K562 (cell line): ENCODE results near the gene CCT8L2. TPM values are rescaled to one million over a fixed set of nuclear protein-coding genes. Genes with fewer than 3 reads are reported as not detected.

Experiments used
- ARNT ChIP-seq, 2 experiments: fragments of 450-650 bp; IDR thresholded peaks; 2 replicates each; pipeline ENCODE4 v1.6.1; 2016; ENCODE audit warnings: mild to moderate bottlenecking in 1 of 2
- ATF3 ChIP-seq, 2 experiments: fragments of 450-650 bp in 1 of 2; sonication (generic) in 1 of 2; formaldehyde crosslinking in 1 of 2; IDR thresholded peaks in 1 of 2; conservative IDR thresholded peaks in 1 of 2; 2 replicates each; pipeline versions ENCODE4 v1.6.1 to v1.8.1; 2016 to 2023; ENCODE audit warnings: mild to moderate bottlenecking in 2 of 2, moderate library complexity in 2 of 2, inconsistent platforms in 1 of 2, missing genetic modification reagents in 1 of 2
- CEBPG ChIP-seq, 3 experiments: fragments of 200-800 bp in 1 of 3; sonication (Bioruptor generic) in 1 of 3; sonication (generic) in 1 of 3; formaldehyde crosslinking in 1 of 3; IDR thresholded peaks in 2 of 3; conservative IDR thresholded peaks in 1 of 3; 2 replicates each; pipeline versions ENCODE4 v1.6.1 to v1.8.0; 2016 to 2022; ENCODE audit warnings: missing compliant biosample characterization in 2 of 3, missing genetic modification characterization in 2 of 3, mild to moderate bottlenecking in 1 of 3, missing genetic modification reagents in 1 of 3
- CHAMP1 ChIP-seq: fragments of 450-650 bp; IDR thresholded peaks from 2 replicates; pipeline ENCODE4 v1.6.1; 2016; ENCODE audit warnings: mild to moderate bottlenecking
- ETV1 ChIP-seq: fragments of 450-650 bp; conservative IDR thresholded peaks from 2 replicates; pipeline ENCODE4 v1.6.1; 2016; ENCODE audit warnings: missing genetic modification characterization, control low read depth, low read depth, missing compliant biosample characterization
- FOXK1 ChIP-seq: sonication (generic); formaldehyde crosslinking; IDR thresholded peaks from 2 replicates; pipeline ENCODE4 v1.8.0; 2022; ENCODE audit warnings: missing genetic modification reagents, mild to moderate bottlenecking, borderline replicate concordance
- KLF16 ChIP-seq: IDR thresholded peaks from 2 replicates; pipeline ENCODE4 v1.6.1; 2016; ENCODE audit warnings: antibody characterized with exemption
- MCM7 ChIP-seq, 2 experiments: fragments of 450-650 bp; IDR thresholded peaks; 2 replicates each; pipeline ENCODE4 v1.6.1; 2016 to 2018
- MYNN ChIP-seq, 2 experiments: sonication (generic); formaldehyde crosslinking in 1 of 2; IDR thresholded peaks; 2 replicates each; pipeline versions ENCODE4 v1.5.0 to v1.6.1; 2016 to 2020; ENCODE audit warnings: antibody characterized with exemption in 1 of 2, missing genetic modification reagents in 1 of 2
- RNF2 ChIP-seq: sonication (generic); IDR thresholded peaks from 2 replicates; pipeline ENCODE4 v1.6.1; 2016
- USF2 ChIP-seq: sonication (generic); formaldehyde crosslinking; IDR thresholded peaks from 2 replicates; pipeline ENCODE4 v1.5.0; 2020; ENCODE audit warnings: missing genetic modification reagents
- ZNF280A ChIP-seq: fragments of 450-650 bp; IDR thresholded peaks from 2 replicates; pipeline ENCODE4 v1.6.1; 2018; ENCODE audit warnings: mild to moderate bottlenecking, low read depth; ENCODE audit not compliant: partially characterized antibody
- ZNF3 ChIP-seq: fragments of 250-450 bp; sonication (Bioruptor Pico); IDR thresholded peaks from 2 replicates; pipeline ENCODE4 v1.5.0; 2021; ENCODE audit warnings: mild to moderate bottlenecking, moderate library complexity
- ZNF395 ChIP-seq: fragments of 200-800 bp; sonication (Bioruptor generic); IDR thresholded peaks from 2 replicates; pipeline ENCODE4 v1.6.1; 2017; ENCODE audit warnings: missing genetic modification characterization, missing compliant biosample characterization
- ZNF444 ChIP-seq: fragments of 250-450 bp; sonication (Bioruptor Pico); IDR thresholded peaks from 2 replicates; pipeline ENCODE4 v1.4.0; 2020; ENCODE audit warnings: mild to moderate bottlenecking, moderate library complexity
- ZNF695 ChIP-seq: fragments of 450-650 bp; formaldehyde crosslinking; IDR thresholded peaks from 2 replicates; pipeline ENCODE4 v1.4.0; 2020; ENCODE audit warnings: mild to moderate bottlenecking, moderate library complexity
- ZNF699 ChIP-seq: fragments of 250-450 bp; sonication (Bioruptor Pico); IDR thresholded peaks from 2 replicates; pipeline ENCODE4 v1.8.0; 2021; ENCODE audit warnings: mild to moderate bottlenecking, moderate library complexity; ENCODE audit not compliant: insufficient replicate concordance
- ZNF740 ChIP-seq, 3 experiments: fragments of 200-800 bp in 1 of 3; sonication (Bioruptor generic) in 1 of 3; sonication (generic) in 1 of 3; formaldehyde crosslinking in 1 of 3; IDR thresholded peaks; 2 replicates each; pipeline versions ENCODE4 v1.6.1 to v1.8.0; 2016 to 2022; ENCODE audit warnings: mild to moderate bottlenecking in 2 of 3, missing compliant biosample characterization in 2 of 3, missing genetic modification characterization in 2 of 3, missing genetic modification reagents in 1 of 3
- ZNF780A ChIP-seq: fragments of 250-450 bp; sonication (Bioruptor Pico); IDR thresholded peaks from 2 replicates; pipeline ENCODE4 v1.5.0; 2021; ENCODE audit warnings: mild to moderate bottlenecking
- polyA plus RNA-seq, 8 experiments: library from polyadenylated mRNA; depleted of rRNA in 4 of 8; stranded (reverse) in 5 of 8; unstranded in 3 of 8; fragments of >200 nt; fragmentation: Nextera tagmentation in 2 of 8; fragmentation: Illumina TruSeq in 1 of 8; extraction: Ambion mirVana in 2 of 8; extraction: Trizol in 1 of 8; gene quantifications; 2 replicates each; pipeline versions ENCODE4 v1.2.1 to v1.2.3, GENCODE V29; 2011 to 2014; ENCODE audit warnings: inconsistent platforms in 1 of 8, missing spikeins in 1 of 8
- total RNA-seq, 7 experiments: library from RNA; depleted of rRNA in 6 of 7; stranded (reverse); fragments of >200 nt in 6 of 7; fragmentation: Illumina TruSeq in 2 of 7; extraction: Trizol in 2 of 7; gene quantifications; 2 replicates each; pipeline versions ENCODE4 v1.2.1 to v1.2.3, GENCODE V29; 2011 to 2021; ENCODE audit warnings: low replicate concordance in 1 of 7

Gene CCT8L2
- total and polyA plus RNA-seq, 9 of the 15 experiments (the other 6 are each of a cell fraction or from before 2014, with no cell fraction given), result 0.13 TPM; not detected in 8

GRCh38 chr22:16603448-16603768, 10.8 kb upstream of the CCT8L2 start (continued):
- no peak for TF ChIP-seq ZNF740 (CRISPR knock-in tag; IDR thresholded peaks at IDR 0.05)
- no peak for TF ChIP-seq ZNF740 (tag; IDR thresholded peaks at IDR 0.05)
- no peak for TF ChIP-seq KLF16
- TF ChIP-seq USF2 (CRISPR knock-in tag), result no peak
- no peak for TF ChIP-seq ZNF699
- TF ChIP-seq ZNF3 (CRISPR knock-in tag), result no peak
- TF ChIP-seq ZNF280A, result no peak
- TF ChIP-seq ATF3 (IDR thresholded peaks at IDR 0.05), result no peak
- no peak for TF ChIP-seq ATF3 (CRISPR knock-in tag; conservative IDR thresholded peaks at IDR 0.05)
- no peak for TF ChIP-seq CHAMP1
- TF ChIP-seq MCM7 (IDR thresholded peaks at IDR 0.05), result no peak
- no peak for TF ChIP-seq ZNF780A (CRISPR knock-in tag)
- TF ChIP-seq ZNF395 (CRISPR knock-in tag), result peak; percentile 57; the same call in 1 of the 2 replicates
- peak; percentile 4; the same call in 1 of the 2 replicates for TF ChIP-seq ETV1
- TF ChIP-seq RNF2, result no peak
- no peak for TF ChIP-seq ARNT (IDR thresholded peaks at IDR 0.05)
- TF ChIP-seq CEBPG (CRISPR knock-in tag; IDR thresholded peaks at IDR 0.05), result 0 out of 2 replicates have a peak, but pooled peaks have one; percentile 2
- TF ChIP-seq CEBPG (tag; conservative IDR thresholded peaks at IDR 0.05 in 1 of 2, IDR thresholded peaks at IDR 0.05 in 1 of 2), result no peak
- TF ChIP-seq MYNN (IDR thresholded peaks at IDR 0.05), result 0 out of 2 replicates have a peak, but pooled peaks have one; percentile 7
- TF ChIP-seq MYNN (CRISPR knock-in tag; IDR thresholded peaks at IDR 0.05), result no peak
- no peak for TF ChIP-seq ZNF695 (CRISPR knock-in tag)
- no peak for TF ChIP-seq FOXK1
- TF ChIP-seq ZNF444 (CRISPR knock-in tag), result no peak
